RKO (cell line): Measurements from ENCODE around the gene DAB2.
A peak's percentile ranks its signal among the peaks of the same experiment; 100 is the strongest.

Experiments used
- DNase-seq: peaks from one replicate; pipeline ENCODE4 v3.0.0-alpha.2; 2016; ENCODE audit warnings: low spot score

The DAB2 gene

GRCh38 chr5:39424736-39425637 lies at the start of gene DAB2:
Gene DAB2, minus strand, starts transcription at chr5:39424980. Its CDS starts 30,660 bp downstream, at chr5:39394320.
- peak; percentile 50 for DNase-seq

- no peak for DNase-seq
Measured at GRCh38 chr5:39473156-39473775, 48.5 kb upstream of the DAB2 start.

GRCh38 chr5:39471836-39472508 lies 47.2 kb upstream of the DAB2 start:
- DNase-seq = no peak

GRCh38 chr5:39470811-39471210 lies 46.0 kb upstream of the DAB2 start:
- DNase-seq = no peak

GRCh38 chr5:39469777-39470415 lies 45.1 kb upstream of the DAB2 start:
- DNase-seq = no peak

GRCh38 chr5:39469176-39469575 lies 44.4 kb upstream of the DAB2 start:
- DNase-seq = no peak

- no peak for DNase-seq
Measured at GRCh38 chr5:39466846-39467245, 42.1 kb upstream of the DAB2 start.

- DNase-seq = no peak
Measured at GRCh38 chr5:39465843-39466242, 41.1 kb upstream of the DAB2 start.

- no peak for DNase-seq
Measured at GRCh38 chr5:39465097-39465496, 40.3 kb upstream of the DAB2 start.

GRCh38 chr5:39464088-39464487 lies 39.3 kb upstream of the DAB2 start:
- no peak for DNase-seq

GRCh38 chr5:39462211-39462610 lies 37.4 kb upstream of the DAB2 start:
- no peak for DNase-seq

GRCh38 chr5:39461007-39461682 lies 36.4 kb upstream of the DAB2 start:
- no peak for DNase-seq

GRCh38 chr5:39459907-39460306 lies 35.1 kb upstream of the DAB2 start:
- DNase-seq = no peak

- no peak for DNase-seq
Measured at GRCh38 chr5:39459071-39459470, 34.3 kb upstream of the DAB2 start.

- DNase-seq = no peak
Measured at GRCh38 chr5:39455645-39456044, 30.9 kb upstream of the DAB2 start.

GRCh38 chr5:39453606-39454005 lies 28.8 kb upstream of the DAB2 start:
- no peak for DNase-seq

- no peak for DNase-seq
Measured at GRCh38 chr5:39452846-39453245, 28.1 kb upstream of the DAB2 start.

GRCh38 chr5:39451276-39451941 lies 26.6 kb upstream of the DAB2 start:
- no peak for DNase-seq

GRCh38 chr5:39450487-39450886 lies 25.7 kb upstream of the DAB2 start:
- no peak for DNase-seq

- no peak for DNase-seq
Measured at GRCh38 chr5:39449591-39449990, 24.8 kb upstream of the DAB2 start.

- no peak for DNase-seq
Measured at GRCh38 chr5:39448506-39449128, 23.8 kb upstream of the DAB2 start.
